Bronchial epithelial cell (primary cell): ENCODE results near the gene GDPD3. TPM values are rescaled to one million over a fixed set of nuclear protein-coding genes. Genes with fewer than 3 reads are reported as not detected.
"Not testable (repeated sequence)": the region's sequence is repeated elsewhere in the genome, so short reads cannot be mapped to it uniquely, and the experiment has no call there.

ENCODE experiments used
- DNase-seq: peaks from one replicate; pipeline ENCODE4 v3.0.0-alpha.2; 2010; ENCODE audit warnings: low read depth
- FAIRE-seq: peaks from 2 replicates; lab custom pipeline; 2011; peaks lifted over from hg19 to GRCh38; lab: Jason Lieb, UNC
- H3K27me3 ChIP-seq: 2 replicates; pipeline ENCODE4 v1.5.1; 2011; ENCODE audit warnings: low read length; ENCODE audit not compliant: control insufficient read depth, insufficient read depth
- H3K36me3 ChIP-seq: 2 replicates; pipeline ENCODE4 v1.5.1; 2011; ENCODE audit warnings: low read length; ENCODE audit not compliant: control insufficient read depth, insufficient read depth
- H3K4me3 ChIP-seq: 2 replicates; pipeline ENCODE4 v1.5.1; 2011; ENCODE audit warnings: mild to moderate bottlenecking, low read depth, low read length, control low read depth
- CTCF ChIP-seq: IDR thresholded peaks from 2 replicates; pipeline ENCODE4 v1.5.1; 2011; ENCODE audit warnings: mild to moderate bottlenecking, moderate library complexity, low read length, control low read depth, inconsistent platforms; ENCODE audit not compliant: insufficient read depth, severe bottlenecking
- total RNA-seq: library from RNA; depleted of rRNA; stranded (reverse); fragments of >200 nt; gene quantifications from 2 replicates; pipeline ENCODE4 v1.2.1, GENCODE V29; 2014

Gene GDPD3
- total RNA-seq, 1 donor from 2014 or later: 7.1 TPM

GRCh38 chr16:30116291-30117207 is 3.2 kb upstream of the GDPD3 start:
- TF ChIP-seq CTCF: no peak
- H3K36me3 ChIP-seq: no peaks in the 10 kb centered on the region
- DNase-seq (no peak), FAIRE-seq (no peak)
- H3K27me3 ChIP-seq: no peaks in the 10 kb centered on the region
- H3K4me3 ChIP-seq: no peak overlapping the region

- DNase-seq (no peak), FAIRE-seq (no peak)
- Histone ChIP-seq H3K27me3 (no peaks in the 10 kb centered on the region), H3K4me3 (no peak overlapping the region), H3K36me3 (no peaks in the 10 kb centered on the region)
- no peak for TF ChIP-seq CTCF
These were observed 1.9 kb upstream of the GDPD3 start for GRCh38 chr16:30115238-30115637.

- H3K36me3 ChIP-seq, DNase-seq: not testable (repeated sequence)
These were observed 1.5 kb upstream of the GDPD3 start for GRCh38 chr16:30114833-30115232.

GRCh38 chr16:30114411-30114810 is 1.1 kb upstream of the GDPD3 start:
- FAIRE-seq (no peak), DNase-seq (no peak)
- no peak overlapping the region for H3K4me3 ChIP-seq
- H3K27me3 ChIP-seq: no peaks in the 10 kb centered on the region
- no peak for TF ChIP-seq CTCF
- no peaks in the 10 kb centered on the region for H3K36me3 ChIP-seq

More at GRCh38 chr16:30114833-30115232, 1.5 kb upstream of the GDPD3 start:
- H3K4me3 ChIP-seq, H3K27me3 ChIP-seq, FAIRE-seq: not testable (repeated sequence)

- DNase-seq (peak; percentile 60), FAIRE-seq (no peak)
- TF ChIP-seq CTCF: no peak
- Histone ChIP-seq H3K36me3 (no peaks in the 10 kb centered on the region), H3K27me3 (no peaks in the 10 kb centered on the region), H3K4me3 (no peak overlapping the region)
These were observed 485 bp upstream of the GDPD3 start for GRCh38 chr16:30113711-30114333.
